HG03442 (cell line): ENCODE data around the gene C1S.

Experiments
- ATAC-seq: cut with Tn5 transposase; IDR thresholded peaks from one replicate; pipeline ENCODE4 v1.9.1; 2021; ENCODE audit warnings: mild to moderate bottlenecking, moderate library complexity; ENCODE audit not compliant: unreplicated experiment

C1S gene

GRCh38 chr12:7075518-7075917 lies 15.0 kb downstream of the C1S start:
- no peak for ATAC-seq

GRCh38 chr12:7075939-7076338 lies 15.4 kb downstream of the C1S start:
- no peak for ATAC-seq

GRCh38 chr12:7076493-7076892 lies 16.0 kb downstream of the C1S start:
- no peak for ATAC-seq

- ATAC-seq, result no peak
Observed at GRCh38 chr12:7078163-7078562, 17.6 kb downstream of the C1S start.

- no peak for ATAC-seq
Observed at GRCh38 chr12:7079826-7080125, 19.3 kb downstream of the C1S start.

- no peak for ATAC-seq
Observed at GRCh38 chr12:7081037-7081436, 20.5 kb downstream of the C1S start.

- no peak for ATAC-seq
Observed at GRCh38 chr12:7083125-7083524, 22.6 kb downstream of the C1S start.

GRCh38 chr12:7089196-7089871 lies 28.8 kb downstream of the C1S start:
- ATAC-seq, result no peak

GRCh38 chr12:7090222-7090998 lies 29.9 kb downstream of the C1S start:
- no peak for ATAC-seq

GRCh38 chr12:7091171-7091570 lies 30.7 kb downstream of the C1S start:
- ATAC-seq, result no peak

- no peak for ATAC-seq
Observed at GRCh38 chr12:7091660-7092228, 31.2 kb downstream of the C1S start.

GRCh38 chr12:7092229-7092985 lies 31.9 kb downstream of the C1S start, which contains the start of gene C1R:
Gene C1R, minus strand, starts transcription at chr12:7092445. Its CDS starts 57 bp downstream, at chr12:7092388.
- ATAC-seq, result no peak

GRCh38 chr12:7092986-7093460 lies 32.5 kb downstream of the C1S start:
- ATAC-seq, result no peak

GRCh38 chr12:7093486-7093885 lies 33.0 kb downstream of the C1S start:
- no peak for ATAC-seq

- no peak for ATAC-seq
Observed at GRCh38 chr12:7093892-7094291, 33.4 kb downstream of the C1S start.

- no peak for ATAC-seq
Observed at GRCh38 chr12:7096006-7096932, 35.8 kb downstream of the C1S start.

- no peak for ATAC-seq
Observed at GRCh38 chr12:7096979-7097378, 36.5 kb downstream of the C1S start.

GRCh38 chr12:7099290-7099996 lies 38.9 kb downstream of the C1S start:
- ATAC-seq, result no peak

- no peak for ATAC-seq
Observed at GRCh38 chr12:7100239-7100638, 39.7 kb downstream of the C1S start.
